ENCODE measurements around the gene CDKN1A.
"Not testable (repeated sequence)": the region's sequence is repeated elsewhere in the genome, so short reads cannot be mapped to it uniquely, and the experiment has no call there.

The CDKN1A gene

DNA sequence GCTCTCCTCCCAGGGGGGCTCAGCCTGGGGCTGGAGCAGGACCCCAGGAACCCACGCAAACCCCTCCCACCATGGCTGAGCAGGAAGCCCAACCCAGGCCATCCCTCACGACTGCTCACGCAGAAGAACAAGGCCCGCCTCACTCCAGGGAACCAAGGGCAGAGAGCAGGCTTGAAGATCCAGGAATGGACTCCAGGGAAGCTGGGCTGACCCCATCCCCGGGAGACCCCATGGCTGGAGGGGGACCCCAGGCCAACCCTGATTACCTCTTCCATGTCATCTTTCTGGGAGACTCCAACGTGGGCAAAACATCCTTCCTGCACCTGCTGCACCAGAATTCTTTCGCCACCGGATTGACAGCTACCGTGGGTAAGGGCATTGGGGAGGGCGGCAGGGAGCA is 43.9 kb downstream of the CDKN1A start:
- no peaks in the 10 kb centered on the region for H3K9me3 ChIP-seq (ENCODE audit: severe bottlenecking)
- DNase-seq: no peak
- no peaks in the 10 kb centered on the region for H3K36me3 ChIP-seq
- no peaks in the 10 kb centered on the region for H3K27me3 ChIP-seq (ENCODE audit: insufficient read depth, low read depth, severe bottlenecking)
- TF ChIP-seq, protein P1, sequence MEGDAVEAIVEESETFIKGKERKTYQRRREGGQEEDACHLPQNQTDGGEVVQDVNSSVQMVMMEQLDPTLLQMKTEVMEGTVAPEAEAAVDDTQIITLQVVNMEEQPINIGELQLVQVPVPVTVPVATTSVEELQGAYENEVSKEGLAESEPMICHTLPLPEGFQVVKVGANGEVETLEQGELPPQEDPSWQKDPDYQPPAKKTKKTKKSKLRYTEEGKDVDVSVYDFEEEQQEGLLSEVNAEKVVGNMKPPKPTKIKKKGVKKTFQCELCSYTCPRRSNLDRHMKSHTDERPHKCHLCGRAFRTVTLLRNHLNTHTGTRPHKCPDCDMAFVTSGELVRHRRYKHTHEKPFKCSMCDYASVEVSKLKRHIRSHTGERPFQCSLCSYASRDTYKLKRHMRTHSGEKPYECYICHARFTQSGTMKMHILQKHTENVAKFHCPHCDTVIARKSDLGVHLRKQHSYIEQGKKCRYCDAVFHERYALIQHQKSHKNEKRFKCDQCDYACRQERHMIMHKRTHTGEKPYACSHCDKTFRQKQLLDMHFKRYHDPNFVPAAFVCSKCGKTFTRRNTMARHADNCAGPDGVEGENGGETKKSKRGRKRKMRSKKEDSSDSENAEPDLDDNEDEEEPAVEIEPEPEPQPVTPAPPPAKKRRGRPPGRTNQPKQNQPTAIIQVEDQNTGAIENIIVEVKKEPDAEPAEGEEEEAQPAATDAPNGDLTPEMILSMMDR (IDR thresholded peaks at IDR 0.05; ENCODE audit: low read depth, low read length): no peak
- no peak overlapping the region for H3K27ac ChIP-seq
- H3K4me3 ChIP-seq (ENCODE audit: low read depth, low read length): no peak overlapping the region

DNA sequence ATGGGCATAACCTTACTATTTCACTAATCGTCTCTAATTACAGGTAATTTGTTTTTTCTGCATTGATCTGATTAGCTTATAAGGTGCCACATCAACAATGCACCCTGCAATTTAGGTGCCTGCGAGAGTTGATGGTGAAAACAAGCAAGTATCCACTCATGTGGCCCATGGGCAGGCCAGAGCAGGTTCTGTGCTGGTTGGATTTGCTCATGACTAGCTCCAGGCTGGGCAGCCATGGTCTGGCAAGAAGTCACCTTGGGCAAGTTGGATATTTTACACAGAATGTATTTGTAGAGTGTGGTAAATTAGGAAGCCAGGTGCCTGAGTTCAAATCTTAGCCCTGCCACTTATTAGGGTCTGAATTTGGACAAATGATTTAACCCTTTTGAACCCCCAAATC is 44.4 kb downstream of the CDKN1A start:
- Histone ChIP-seq H3K9me3 (ENCODE audit: severe bottlenecking) (no peaks in the 10 kb centered on the region), H3K36me3 (no peaks in the 10 kb centered on the region), H3K27me3 (ENCODE audit: insufficient read depth, low read depth, severe bottlenecking) (no peaks in the 10 kb centered on the region), H3K4me3 (ENCODE audit: low read depth, low read length) (no peak overlapping the region), H3K27ac (no peak overlapping the region)
- no peak for DNase-seq
- TF ChIP-seq, protein P1 (IDR thresholded peaks at IDR 0.05; ENCODE audit: low read depth, low read length): no peak

- H3K9me3 ChIP-seq (ENCODE audit: severe bottlenecking): not testable (repeated sequence)
Observed at GRCh38 chr6:36723992-36724391, 45.5 kb downstream of the CDKN1A start.

DNA sequence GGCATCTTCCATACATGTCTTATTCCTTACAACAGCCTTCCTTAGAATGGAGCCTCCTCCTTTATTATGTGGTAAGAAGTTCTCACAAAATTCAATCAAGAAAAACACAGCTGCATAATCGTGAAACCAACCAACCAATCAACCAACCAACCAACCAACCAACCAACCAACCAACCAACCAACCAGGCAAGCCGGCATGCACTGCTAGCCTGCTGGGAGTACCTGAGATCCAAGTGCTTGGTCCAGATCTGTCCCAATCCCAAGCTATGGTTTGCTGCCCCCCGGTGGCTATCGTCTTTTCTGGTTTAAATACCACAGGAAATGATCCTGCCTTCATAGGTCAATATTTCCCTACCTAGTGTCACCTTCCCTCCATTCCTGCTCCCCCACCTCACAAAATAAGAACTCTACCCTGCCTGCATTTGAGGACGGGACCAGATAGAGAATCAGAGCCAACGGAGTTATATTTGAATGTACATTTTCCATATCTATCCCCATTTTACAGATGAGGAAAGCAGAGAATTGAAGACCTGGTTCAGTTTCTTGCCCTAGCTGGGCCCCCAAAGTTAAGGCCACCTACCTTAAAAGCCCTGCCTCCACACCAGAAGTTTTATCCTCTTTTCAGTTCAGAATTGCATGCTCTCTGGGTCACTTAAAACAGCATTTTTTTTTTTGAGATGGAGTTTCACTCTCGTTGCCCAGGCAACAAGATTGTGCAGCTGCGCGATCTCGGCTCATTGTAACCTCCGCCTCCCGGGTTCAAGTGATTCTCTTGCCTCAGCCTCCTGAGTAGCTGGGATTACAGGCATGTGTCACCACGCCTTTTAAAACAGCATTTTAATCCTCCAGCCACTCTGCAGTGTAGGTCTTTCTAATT is 46.2 kb downstream of the CDKN1A start:
- H3K4me3 ChIP-seq (ENCODE audit: low read depth, low read length): no peak overlapping the region
- H3K9me3 ChIP-seq (ENCODE audit: severe bottlenecking): no peaks in the 10 kb centered on the region
- no peaks in the 10 kb centered on the region for H3K27me3 ChIP-seq (ENCODE audit: insufficient read depth, low read depth, severe bottlenecking)
- TF ChIP-seq, protein P1 (IDR thresholded peaks at IDR 0.05; ENCODE audit: low read depth, low read length): peak; percentile 83
- H3K36me3 ChIP-seq: no peaks in the 10 kb centered on the region
- H3K27ac ChIP-seq: no peak overlapping the region
- DNase-seq: peak; percentile 92

More at GRCh38 chr6:36723992-36724391, 45.5 kb downstream of the CDKN1A start:
- not testable (repeated sequence) for H3K27me3 ChIP-seq (ENCODE audit: insufficient read depth, low read depth, severe bottlenecking); H3K27ac ChIP-seq; DNase-seq; H3K4me3 ChIP-seq (ENCODE audit: low read depth, low read length); H3K36me3 ChIP-seq

- Histone ChIP-seq H3K27me3 (ENCODE audit: insufficient read depth, low read depth, severe bottlenecking) (no peaks in the 10 kb centered on the region), H3K9me3 (ENCODE audit: severe bottlenecking) (no peaks in the 10 kb centered on the region), H3K27ac (no peak overlapping the region), H3K4me3 (ENCODE audit: low read depth, low read length) (no peak overlapping the region), H3K36me3 (no peaks in the 10 kb centered on the region)
- no peak for DNase-seq
- TF ChIP-seq, protein P1 (IDR thresholded peaks at IDR 0.05; ENCODE audit: low read depth, low read length): no peak
Observed at GRCh38 chr6:36725581-36725980, 47.1 kb downstream of the CDKN1A start.

GRCh38 chr6:36727505-36728021 is 49.0 kb downstream of the CDKN1A start:
- H3K27ac ChIP-seq: peak overlapping the region; percentile 10; the same call in 1 of the 2 replicates
- no peaks in the 10 kb centered on the region for H3K9me3 ChIP-seq (ENCODE audit: severe bottlenecking)
- TF ChIP-seq, protein P1 (IDR thresholded peaks at IDR 0.05; ENCODE audit: low read depth, low read length): no peak
- no peaks in the 10 kb centered on the region for H3K27me3 ChIP-seq (ENCODE audit: insufficient read depth, low read depth, severe bottlenecking)
- H3K4me3 ChIP-seq (ENCODE audit: low read depth, low read length): no peak overlapping the region
- H3K36me3 ChIP-seq: no peaks in the 10 kb centered on the region
- DNase-seq: peak; percentile 86

Measured in WERI-Rb-1 (cell line).